SW480 (cell line): ENCODE data around the gene MDK.

Experiments
- DNase-seq: peaks from one replicate; pipeline ENCODE4 v3.0.0-alpha.2; 2016; ENCODE audit warnings: low spot score

MDK gene

DNA sequence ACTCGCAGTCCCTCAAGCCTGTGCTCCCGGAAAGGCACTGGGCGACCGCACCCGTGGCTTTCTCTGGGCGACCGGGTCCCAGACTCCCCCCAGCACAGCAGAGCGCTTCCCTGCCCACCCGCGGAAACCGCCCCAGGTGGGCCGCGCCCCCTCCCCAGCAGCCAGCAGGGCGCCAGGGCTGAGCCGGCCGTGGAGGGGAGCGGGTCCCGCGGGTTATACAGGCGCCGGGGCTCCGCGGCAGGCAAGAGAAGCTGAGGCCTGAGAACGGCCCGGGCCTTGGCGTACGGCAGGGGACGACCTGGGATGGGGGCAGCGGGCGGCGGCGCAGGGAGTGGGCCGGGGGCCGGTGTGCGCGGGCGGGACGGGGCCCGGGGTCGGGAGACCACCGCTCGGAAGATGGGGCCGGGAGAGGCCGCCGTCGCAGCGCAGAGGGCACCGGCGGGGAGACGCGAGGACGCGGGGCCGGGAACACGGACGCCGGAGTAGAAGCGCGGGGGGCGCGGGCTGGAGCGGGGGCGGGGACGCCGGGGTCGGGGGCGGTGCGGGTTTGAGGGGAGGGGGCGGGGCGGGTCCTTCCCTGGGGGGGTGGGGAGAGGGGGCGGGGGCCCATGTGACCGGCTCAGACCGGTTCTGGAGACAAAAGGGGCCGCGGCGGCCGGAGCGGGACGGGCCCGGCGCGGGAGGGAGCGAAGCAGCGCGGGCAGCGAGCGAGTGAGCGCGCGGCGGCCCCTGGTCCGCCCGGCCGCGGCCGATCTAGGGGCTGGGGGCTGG lies at the start of gene MDK:
Gene MDK (plus strand): TSS at position 622 of the 771 bp plus-strand sequence. CDS start 389 bp downstream, outside the sequence.
- DNase-seq: no peak

GRCh38 chr11:46332093-46332567 lies 49.3 kb upstream of the MDK start:
- no peak for DNase-seq

DNA sequence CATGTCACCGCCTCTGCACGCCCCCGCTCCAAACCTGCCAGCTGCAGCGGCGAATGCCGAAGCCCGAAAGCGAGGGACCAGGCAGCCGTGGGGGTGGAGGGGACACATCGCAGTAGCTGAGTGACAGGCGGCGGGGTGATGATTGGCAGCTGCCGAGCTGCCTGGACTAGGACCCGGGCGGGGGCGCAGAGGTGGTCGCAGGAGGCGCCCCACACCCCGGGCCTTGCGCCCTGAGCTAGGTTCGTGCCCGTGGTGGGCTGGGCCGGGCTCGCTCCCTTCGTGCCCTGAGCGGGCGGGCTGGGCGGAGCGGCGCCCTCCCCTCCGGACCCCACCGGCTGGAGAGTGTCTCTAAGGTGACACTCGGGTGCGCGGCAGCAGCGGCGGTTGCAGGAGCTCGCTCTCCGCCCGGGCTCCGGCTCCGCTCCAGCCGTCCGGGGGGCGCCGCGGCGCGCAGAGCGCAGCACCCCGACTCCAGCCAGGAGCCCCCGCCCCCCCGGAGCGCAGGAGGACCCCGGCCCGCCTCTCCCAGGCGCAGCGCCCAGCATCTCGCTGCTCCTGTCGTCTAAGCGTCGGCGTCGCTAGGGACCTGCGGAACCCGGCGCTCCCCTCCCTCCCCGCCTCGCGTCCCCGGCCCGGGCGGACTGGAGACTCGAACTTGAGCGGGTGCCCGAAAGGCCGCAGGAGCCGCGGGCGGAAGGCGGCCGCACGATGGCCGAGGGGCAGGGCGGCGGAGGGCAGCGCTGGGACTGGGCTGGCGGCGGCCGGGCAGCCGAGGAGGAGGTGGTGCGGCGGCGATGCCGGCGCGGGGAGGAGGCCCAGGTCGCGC lies 48.7 kb upstream of the MDK start:
- no peak for DNase-seq

- DNase-seq: no peak
Measured at GRCh38 chr11:46333394-46333947, 48.0 kb upstream of the MDK start.

DNA sequence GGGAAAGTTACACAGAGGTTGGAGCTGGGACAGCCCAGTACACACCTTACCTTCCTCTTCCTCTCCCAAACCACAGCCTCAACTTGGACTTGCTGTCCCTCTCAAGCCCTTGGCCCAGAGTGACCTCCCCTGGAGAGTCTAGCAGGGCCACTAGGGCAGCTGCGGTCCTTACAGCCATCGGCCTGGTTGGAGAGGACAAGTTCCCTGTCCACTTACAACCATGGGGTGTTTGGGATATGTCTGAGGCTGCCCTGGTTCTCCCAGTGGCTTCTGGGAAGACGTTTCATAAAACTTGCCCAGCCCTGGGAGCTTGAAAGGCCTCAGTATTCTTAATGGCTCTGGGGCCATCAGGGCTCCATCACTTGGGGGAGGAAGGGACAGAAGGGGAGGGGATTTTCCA lies 47.3 kb upstream of the MDK start:
- DNase-seq: no peak

GRCh38 chr11:46335271-46335670 lies 46.2 kb upstream of the MDK start:
- no peak for DNase-seq

DNA sequence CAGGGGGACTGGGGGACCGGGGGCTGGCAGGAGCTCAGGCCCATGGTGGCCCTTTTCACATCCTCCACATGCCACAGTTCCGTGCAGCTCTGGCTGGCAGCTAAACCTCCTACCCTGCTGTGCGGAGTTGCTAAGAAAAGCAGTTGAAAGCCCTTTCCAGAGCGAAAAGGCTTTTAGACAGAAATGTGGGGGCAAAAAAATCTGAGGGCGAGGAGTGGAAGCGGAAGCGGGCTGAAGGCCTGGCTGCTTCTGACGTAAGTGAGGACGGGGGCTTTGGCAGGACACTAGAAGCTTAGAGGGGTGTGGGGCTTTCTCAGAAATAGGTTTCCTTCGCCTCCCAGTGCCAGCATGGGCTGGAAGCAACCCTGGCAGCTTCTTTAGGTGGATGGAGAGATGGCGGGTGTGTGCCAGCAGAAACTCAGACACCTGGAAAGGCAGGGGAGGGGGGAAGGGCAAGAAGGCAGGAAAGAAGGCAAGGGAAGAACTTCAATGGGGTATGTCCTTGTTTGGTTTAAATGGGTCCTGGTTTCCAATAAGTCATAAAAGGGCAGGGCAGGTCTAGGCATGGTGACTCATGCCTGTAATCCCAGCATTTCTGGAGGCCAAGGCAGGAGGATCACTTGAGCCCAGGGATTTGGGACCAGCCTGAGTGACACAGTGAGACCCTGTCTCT lies 45.4 kb upstream of the MDK start:
- peak; percentile 29 for DNase-seq

- no peak for DNase-seq
Measured at GRCh38 chr11:46336563-46337180, 44.8 kb upstream of the MDK start.

DNA sequence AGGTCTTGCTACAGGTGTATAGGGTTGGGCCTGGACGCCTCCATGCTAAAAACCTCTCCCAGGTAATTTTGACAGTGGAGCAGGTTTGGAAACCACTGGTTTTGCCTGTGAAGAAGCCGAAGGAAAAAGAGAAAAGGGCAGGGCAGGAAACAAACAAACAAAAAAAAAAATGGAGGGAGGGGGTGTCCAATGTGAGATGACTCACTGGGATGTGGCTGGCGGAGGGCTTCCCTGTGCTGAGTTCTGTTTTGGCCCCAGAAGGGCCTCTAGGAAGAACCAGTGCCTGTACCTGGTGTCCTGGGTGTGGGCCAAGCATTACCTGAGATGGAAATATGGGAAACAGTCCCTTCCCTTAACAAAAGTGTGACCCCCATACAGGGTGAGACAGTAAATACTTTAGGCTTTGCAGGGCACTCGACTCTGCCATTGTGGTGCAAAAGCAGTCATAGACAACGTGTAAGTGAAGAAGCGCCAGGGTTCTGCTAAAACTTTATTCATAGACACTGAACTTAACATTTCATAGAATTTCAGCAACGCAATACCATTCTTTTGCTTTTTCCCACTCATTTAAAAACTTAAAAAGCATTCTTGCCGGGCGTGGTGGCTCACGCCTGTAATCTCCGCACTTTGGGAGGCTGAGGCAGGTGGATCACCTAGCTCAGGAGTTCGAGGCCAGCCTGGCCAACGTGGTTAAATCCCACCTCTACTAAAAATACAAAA lies 43.7 kb upstream of the MDK start:
- peak; percentile 34 for DNase-seq

DNA sequence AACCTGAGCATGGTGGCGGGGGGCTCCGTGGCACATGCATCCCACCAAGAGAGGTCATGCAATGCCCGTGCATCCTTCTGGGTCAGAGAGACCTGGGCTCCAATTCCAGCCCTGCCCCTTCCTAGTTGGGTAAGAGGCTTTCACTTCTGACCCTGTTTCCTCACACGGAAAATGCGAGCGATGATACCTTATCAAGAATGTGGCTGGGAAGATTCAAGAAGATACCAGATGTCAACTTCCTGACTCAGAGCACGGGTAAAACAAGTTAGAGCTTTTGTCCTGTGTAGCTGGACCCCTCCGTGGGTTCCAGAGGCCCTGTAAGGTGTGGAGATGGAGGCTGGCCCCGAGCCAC lies 42.9 kb upstream of the MDK start:
- DNase-seq: no peak

DNA sequence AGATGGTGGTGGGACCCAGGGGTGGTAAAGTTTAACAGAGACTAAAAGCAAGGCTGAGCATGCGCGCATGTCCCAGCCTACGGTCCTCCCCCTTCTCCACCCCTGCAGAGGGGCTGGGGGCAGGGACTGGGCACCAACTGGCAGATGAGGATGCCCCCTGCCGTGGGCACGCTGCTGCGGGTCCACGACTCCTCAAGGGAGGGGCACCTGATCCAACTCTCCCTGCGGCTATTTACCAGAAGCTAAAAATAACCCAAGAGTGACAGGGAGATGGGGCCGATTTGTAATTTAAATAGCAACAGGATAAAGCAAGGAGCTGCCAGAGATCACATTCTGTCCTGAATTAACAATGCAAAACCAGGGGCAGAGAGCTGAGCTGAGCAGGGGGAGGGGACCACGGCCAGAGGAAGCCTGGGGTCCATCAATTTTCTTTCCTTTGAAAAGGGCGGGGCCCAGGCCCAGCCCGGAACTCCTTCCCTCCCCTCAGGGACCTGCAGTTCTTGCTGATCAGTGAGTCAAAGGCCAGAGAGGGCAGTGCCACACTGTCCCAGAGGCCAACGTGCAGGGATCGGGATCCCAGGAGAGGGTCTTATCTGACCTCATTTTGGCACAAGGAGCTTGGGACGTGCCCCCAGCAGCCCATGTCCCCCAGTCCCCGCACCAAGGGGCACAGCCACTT lies 42.3 kb upstream of the MDK start:
- no peak for DNase-seq

DNA sequence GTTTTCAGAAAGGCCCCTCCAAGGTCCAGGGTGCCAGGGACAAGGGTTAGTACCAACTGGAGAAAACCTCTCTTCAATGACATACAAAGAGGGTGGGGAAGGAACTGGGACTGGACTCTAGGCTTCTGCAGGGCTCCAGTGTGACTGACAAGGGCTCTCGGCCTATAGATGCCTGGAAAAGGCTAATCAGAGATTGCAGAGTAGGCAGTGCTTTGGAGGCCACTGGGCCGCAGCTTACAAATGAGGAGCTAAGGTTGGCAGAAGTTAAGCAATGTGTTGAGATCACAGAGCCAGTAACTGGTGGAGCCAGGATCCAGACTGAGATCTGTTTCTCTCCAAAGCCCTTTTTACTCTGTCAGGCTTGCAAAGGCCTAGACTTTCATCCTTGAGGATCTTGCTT lies 41.7 kb upstream of the MDK start:
- DNase-seq: no peak

GRCh38 chr11:46341454-46341853 lies 40.0 kb upstream of the MDK start:
- DNase-seq: no peak

GRCh38 chr11:46342239-46342638 lies 39.2 kb upstream of the MDK start:
- DNase-seq: no peak

DNA sequence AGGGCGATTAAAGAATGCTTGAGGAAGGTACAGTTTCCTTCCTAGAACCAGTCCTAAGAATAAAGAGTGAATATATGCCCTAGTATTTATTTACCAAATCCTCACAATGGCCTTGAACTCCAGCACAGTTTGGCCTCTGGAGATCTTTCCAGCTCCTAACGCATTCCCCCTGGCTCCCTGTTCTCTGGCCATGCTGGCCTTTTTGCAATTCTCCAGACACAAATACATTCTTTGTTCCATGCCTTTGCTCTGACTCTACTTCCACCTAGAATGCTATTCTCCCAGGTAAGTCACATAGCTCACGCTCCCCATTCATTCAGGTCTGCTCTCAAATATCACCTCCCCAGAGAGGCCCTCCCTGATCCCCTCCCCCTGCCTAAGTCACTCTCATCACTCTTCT lies 37.9 kb upstream of the MDK start:
- DNase-seq: no peak

DNA sequence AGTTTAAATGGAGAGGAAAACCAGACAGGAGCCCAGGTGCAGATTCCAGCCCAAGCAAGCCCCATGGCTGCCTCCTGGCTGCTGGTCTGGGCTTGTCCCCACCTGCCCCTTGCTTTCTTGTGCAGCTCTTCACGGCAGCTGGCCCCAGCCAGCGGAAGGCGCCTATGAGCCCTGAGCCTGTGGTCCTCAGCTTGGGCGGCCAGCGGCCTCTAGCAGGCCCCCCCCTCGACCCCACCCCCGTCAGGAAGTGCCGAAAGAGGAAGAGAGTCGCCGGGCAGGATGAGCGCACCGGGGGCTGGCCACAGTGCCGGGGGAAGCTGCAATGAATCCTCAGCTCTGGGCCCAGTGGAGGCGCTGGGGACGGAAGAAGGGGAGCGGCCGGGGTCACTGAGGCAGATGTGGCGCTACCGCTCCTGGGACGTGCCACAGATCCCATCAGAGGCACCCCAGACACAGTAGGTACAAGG lies 36.3 kb upstream of the MDK start:
- no peak for DNase-seq

DNA sequence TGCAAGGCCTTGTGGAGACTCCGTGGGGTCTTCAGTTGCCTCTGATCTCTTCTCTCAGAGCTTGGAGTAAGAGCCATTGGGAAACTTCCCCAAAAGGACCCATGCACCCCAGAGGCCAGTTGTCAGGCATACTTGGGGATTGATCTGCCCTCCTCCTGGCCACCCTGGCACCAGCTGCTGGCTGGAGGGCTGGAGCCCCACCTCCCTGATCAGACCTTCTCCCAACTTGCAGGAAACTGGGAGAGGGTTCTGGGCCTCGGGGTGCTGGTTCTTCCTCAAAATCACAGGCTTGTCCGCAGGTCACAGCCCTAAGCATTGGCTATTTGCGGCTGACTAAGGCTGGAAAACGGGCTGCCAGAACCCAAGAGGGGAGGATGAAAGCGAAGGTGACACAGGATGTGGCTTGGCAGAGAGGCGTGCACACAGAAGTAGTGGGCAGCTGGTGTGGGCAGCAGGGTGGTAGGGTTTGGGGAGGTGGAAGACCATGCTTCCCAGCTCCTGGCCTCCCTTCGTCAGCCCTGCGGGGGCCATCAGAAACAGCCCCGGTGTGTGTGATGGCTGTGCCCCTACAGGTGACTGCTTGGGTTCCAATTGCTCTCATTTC lies 35.5 kb upstream of the MDK start:
- peak; percentile 70 for DNase-seq

GRCh38 chr11:46346886-46347636 lies 34.4 kb upstream of the MDK start, which contains the start of gene DGKZ:
TSS of gene DGKZ (plus strand) at chr11:46347463. CDS start at chr11:46347660, 197 bp downstream.
- peak; percentile 84 for DNase-seq

GRCh38 chr11:46347637-46348311 lies 33.7 kb upstream of the MDK start:
- no peak for DNase-seq
